Naive thymus-derived CD4-positive, alpha-beta T cell (primary cell): ENCODE measurements around the gene C1orf198. TPM values are rescaled to one million over a fixed set of nuclear protein-coding genes. Genes with fewer than 3 reads are reported as not detected.

Experiments
- ATAC-seq: fragments of 150-1000 bp; cut with Tn5 transposase; 2 replicates; pipeline ENCODE4 v1.10.0; 2021; ENCODE audit warnings: mild to moderate bottlenecking, moderate library complexity
- CTCF ChIA-PET: fragments of 350-600 bp; sonication (Branson Sonifier 250); formaldehyde crosslinking; loops from one replicate; lab custom pipeline; 2021; ENCODE audit warnings: antibody characterized with exemption; lab: Charles Lee
- POLR2A ChIA-PET: fragments of 350-600 bp; sonication (Branson Sonifier 250); formaldehyde crosslinking; loops from one replicate; lab custom pipeline; 2021; ENCODE audit warnings: antibody characterized with exemption, inconsistent platforms; lab: Charles Lee
- DNase-seq, 9 donors: peaks; one replicate each; pipeline versions ENCODE4 v3.0.0 to v3.0.0-alpha.2; 2020 to 2022; ENCODE audit warnings: mixed read lengths in 1 of 9
- H3K27ac ChIP-seq: one replicate; pipeline ENCODE4 v1.7.0; 2013; ENCODE audit warnings: mild to moderate bottlenecking, low read depth, low read length, moderate library complexity
- H3K27me3 ChIP-seq, 2 donors: one replicate each; pipeline ENCODE4 v1.7.0; 2013; ENCODE audit warnings: low read length in 2 of 2, mild to moderate bottlenecking in 2 of 2, moderate library complexity in 2 of 2; ENCODE audit not compliant: control insufficient read depth in 2 of 2, insufficient read depth in 2 of 2
- H3K36me3 ChIP-seq, 3 experiments: 1 replicate in 2 of 3; 2 replicates in 1 of 3; pipeline ENCODE4 v1.7.0; 2013; ENCODE audit warnings: low read length in 3 of 3, mild to moderate bottlenecking in 3 of 3, moderate library complexity in 1 of 3; ENCODE audit not compliant: insufficient read depth in 3 of 3, control insufficient read depth in 2 of 3
- H3K4me1 ChIP-seq, 2 donors: one replicate each; pipeline ENCODE4 v1.7.0; 2013; ENCODE audit warnings: low read length in 2 of 2, mild to moderate bottlenecking in 2 of 2, moderate library complexity in 1 of 2; ENCODE audit not compliant: control insufficient read depth in 2 of 2, insufficient read depth in 2 of 2
- H3K4me3 ChIP-seq: 2 replicates; pipeline ENCODE4 v1.7.0; 2013; ENCODE audit warnings: mild to moderate bottlenecking, low read length
- H3K9me3 ChIP-seq, 3 experiments: 1 replicate in 2 of 3; 2 replicates in 1 of 3; pipeline ENCODE4 v1.7.0; 2013; ENCODE audit warnings: low read length in 3 of 3; ENCODE audit not compliant: control insufficient read depth in 2 of 3
- H3K27ac Mint-ChIP-seq, 9 donors: one replicate each; pipeline ENCODE4 v1.8.0; 2020 to 2022; ENCODE audit warnings: mixed read lengths in 9 of 9, mild to moderate bottlenecking in 8 of 9, moderate library complexity in 5 of 9, inconsistent platforms in 2 of 9
- H3K27me3 Mint-ChIP-seq, 5 donors: one replicate each; pipeline ENCODE4 v1.8.0; 2021 to 2022; ENCODE audit warnings: mixed read lengths in 5 of 5, mild to moderate bottlenecking in 1 of 5
- H3K36me3 Mint-ChIP-seq, 5 donors: one replicate each; pipeline ENCODE4 v1.8.0; 2020 to 2022; ENCODE audit warnings: mixed read lengths in 5 of 5, mild to moderate bottlenecking in 3 of 5, inconsistent platforms in 1 of 5
- H3K4me1 Mint-ChIP-seq, 7 donors: one replicate each; pipeline ENCODE4 v1.8.0; 2020 to 2022; ENCODE audit warnings: mixed read lengths in 7 of 7, mild to moderate bottlenecking in 3 of 7, inconsistent platforms in 1 of 7
- H3K4me3 Mint-ChIP-seq, 10 donors: one replicate each; pipeline ENCODE4 v1.8.0; 2020 to 2022; ENCODE audit warnings: mild to moderate bottlenecking in 10 of 10, mixed read lengths in 10 of 10, moderate library complexity in 6 of 10, inconsistent platforms in 2 of 10
- H3K9me3 Mint-ChIP-seq, 11 donors: one replicate each; pipeline ENCODE4 v1.8.0; 2020 to 2022; ENCODE audit warnings: mixed read lengths in 11 of 11, mild to moderate bottlenecking in 4 of 11, inconsistent platforms in 1 of 11, moderate library complexity in 1 of 11
- intact Hi-C, 2 donors: fragments of 100-400 bp; cut with micrococcal nuclease; formaldehyde crosslinking; loops; one replicate each; pipeline ENCODE4 v1.15.1; 2023
- polyA plus RNA-seq, 2 donors: library from polyadenylated mRNA; unstranded; fragments of 300-500 nt; fragmentation: Illumina TruSeq; gene quantifications; one replicate each; pipeline ENCODE4 v1.2.3, GENCODE V29; 2021
- total RNA-seq, 6 experiments: library from RNA in 5 of 6; stranded (reverse) in 5 of 6; gene quantifications; 1 replicate in 5 of 6; 2 replicates in 1 of 6; pipeline ENCODE4 v1.2.3 and lab custom pipeline; 2021 to 2026

Gene C1orf198
- total and polyA plus RNA-seq, 7 experiments from 2014 or later = 2.9 to 8.1 (median 4.4) TPM

DNA sequence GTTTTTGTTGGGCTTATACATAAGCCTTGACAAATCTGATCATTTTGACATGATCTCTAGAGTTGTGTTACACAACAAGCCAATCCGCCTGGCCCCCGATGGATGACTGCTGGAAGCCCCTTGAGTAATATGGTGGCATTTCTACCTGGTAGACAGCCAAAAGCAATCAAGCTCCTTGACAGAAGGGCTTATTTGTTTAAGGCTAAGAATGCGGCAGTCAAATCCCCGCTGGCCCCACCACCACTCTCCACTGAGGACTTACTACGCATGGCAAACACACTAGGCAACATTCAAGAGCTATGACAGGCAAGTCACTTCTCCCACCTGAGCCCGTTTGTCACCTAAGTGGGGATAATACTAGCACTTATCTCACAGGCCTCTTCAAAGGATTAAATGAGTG is 33.4 kb upstream of the C1orf198 start:
- ATAC-seq = no peak

DNA sequence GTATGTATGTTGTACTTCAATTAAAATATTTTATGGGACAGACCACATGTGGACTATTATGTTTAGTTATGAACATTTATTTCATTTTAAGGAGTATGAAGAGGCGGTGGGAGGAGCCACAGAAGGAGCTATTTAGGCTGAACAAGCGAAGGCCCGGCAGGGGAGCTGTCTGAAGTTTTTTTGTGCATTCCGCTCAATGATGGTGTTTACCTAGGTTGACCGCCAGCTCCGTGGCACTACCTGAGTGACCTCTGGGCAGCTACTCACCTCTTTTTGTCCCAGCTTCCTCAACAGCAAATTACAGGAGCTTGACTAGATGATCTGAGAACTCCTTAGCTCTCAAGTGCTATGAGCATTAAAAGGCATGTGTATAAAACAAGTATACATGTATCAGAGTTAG is 32.7 kb upstream of the C1orf198 start:
- Histone ChIP-seq H3K4me3 (no peak overlapping the region), H3K9me3 (no peaks in the 10 kb centered on the region), H3K27me3 (no peaks in the 10 kb centered on the region), H3K4me1 (no peaks in the 10 kb centered on the region), H3K27ac (no peak overlapping the region), H3K36me3 (peaks cover 0 to 23% (median 13%) of the 10 kb centered on the region in 3 experiments)
- DNase-seq (no peak), ATAC-seq (no peak)
- intact Hi-C loops = no loop called here
- Mint-ChIP-seq H3K4me1 (peaks cover 0 to 5% (median 0%) of the 10 kb centered on the region in 7 donors), H3K4me3 (peak overlapping the region in 1 of 10 donors; percentile 9), H3K27me3 (no peaks in the 10 kb centered on the region), H3K27ac (peak overlapping the region in 5 of 9 donors; percentile 6 to 71 (median 29)), H3K36me3 (peaks cover 8 to 38% (median 10%) of the 10 kb centered on the region in 5 donors), H3K9me3 (no peaks in the 10 kb centered on the region)
- POLR2A ChIA-PET = no interaction called here
- CTCF ChIA-PET = interaction anchor here (0.7 kb wide), 1 partner anchor 731 kb away, joined by 3 read pairs; no protein-coding TSS in a partner anchor

More for the DNA sequence above, 33.4 kb upstream of the C1orf198 start:
- H3K4me1 Mint-ChIP-seq = peaks cover 0 to 8% (median 0%) of the 10 kb centered on the region in 7 donors
- Histone ChIP-seq H3K9me3 (no peaks in the 10 kb centered on the region), H3K27ac (no peak overlapping the region), H3K4me1 (no peaks in the 10 kb centered on the region), H3K36me3 (peaks cover 0 to 30% (median 13%) of the 10 kb centered on the region in 3 experiments), H3K27me3 (no peaks in the 10 kb centered on the region), H3K4me3 (no peak overlapping the region)
- CTCF ChIA-PET = no interaction called here
- peaks cover 8 to 44% (median 15%) of the 10 kb centered on the region in 5 donors for H3K36me3 Mint-ChIP-seq
- H3K27me3 Mint-ChIP-seq = no peaks in the 10 kb centered on the region
- H3K27ac Mint-ChIP-seq = peak overlapping the region in 1 of 9 donors; percentile 12
- no peak for DNase-seq
- no peaks in the 10 kb centered on the region for H3K9me3 Mint-ChIP-seq
- POLR2A ChIA-PET = no interaction called here
- no peak overlapping the region for H3K4me3 Mint-ChIP-seq
- intact Hi-C loops = no loop called here

GRCh38 chr1:230899841-230900251 is 31.5 kb upstream of the C1orf198 start:
- no peaks in the 10 kb centered on the region for H3K4me1 Mint-ChIP-seq
- no peaks in the 10 kb centered on the region for H3K9me3 Mint-ChIP-seq
- intact Hi-C loops = no loop called here
- no peak overlapping the region for H3K4me3 Mint-ChIP-seq
- H3K36me3 Mint-ChIP-seq = peaks cover 0 to 28% (median 4%) of the 10 kb centered on the region in 5 donors
- no peak overlapping the region for H3K4me3 ChIP-seq
- H3K27ac ChIP-seq = no peak overlapping the region
- no peak for DNase-seq
- H3K27me3 Mint-ChIP-seq = no peaks in the 10 kb centered on the region
- ChIA-PET POLR2A (interaction anchor here (0.6 kb wide), 1 partner anchor 257 kb away, joined by 4 read pairs; no protein-coding TSS in a partner anchor), CTCF (no interaction called here)
- H3K27me3 ChIP-seq = no peaks in the 10 kb centered on the region
- no peak for ATAC-seq
- no peaks in the 10 kb centered on the region for H3K9me3 ChIP-seq
- H3K27ac Mint-ChIP-seq = peak overlapping the region in 2 of 9 donors; percentile 13 to 39
- H3K36me3 ChIP-seq = peaks cover 0 to 11% (median 2%) of the 10 kb centered on the region in 3 experiments
- no peaks in the 10 kb centered on the region for H3K4me1 ChIP-seq

DNA sequence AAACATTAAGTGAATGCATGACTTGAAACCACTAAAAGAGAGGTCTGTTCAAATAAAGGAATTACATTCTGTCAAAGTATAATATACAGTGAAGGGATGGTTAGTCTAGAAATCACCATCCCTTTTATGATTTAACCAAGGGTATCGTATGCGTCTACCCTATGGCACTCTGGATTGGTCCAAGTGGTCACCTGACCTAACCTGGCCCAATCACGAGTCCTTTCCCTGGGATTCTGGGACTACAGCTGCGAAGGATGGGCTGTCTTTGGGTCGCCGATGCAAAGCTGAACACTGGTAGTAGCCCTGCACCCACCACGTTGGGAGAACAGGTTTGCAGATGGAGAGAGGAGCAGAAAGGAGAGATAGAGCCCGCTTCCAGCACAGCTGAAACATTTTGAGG is 30.4 kb upstream of the C1orf198 start:
- no peaks in the 10 kb centered on the region for H3K4me1 Mint-ChIP-seq
- H3K27me3 ChIP-seq = no peaks in the 10 kb centered on the region
- DNase-seq (no peak), ATAC-seq (no peak)
- no peak overlapping the region for H3K27ac ChIP-seq
- H3K4me3 Mint-ChIP-seq = no peak overlapping the region
- H3K4me1 ChIP-seq = no peaks in the 10 kb centered on the region
- H3K4me3 ChIP-seq = no peak overlapping the region
- peaks cover 0 to 21% (median 3%) of the 10 kb centered on the region in 5 donors for H3K36me3 Mint-ChIP-seq
- intact Hi-C loops = no loop called here
- H3K27me3 Mint-ChIP-seq = no peaks in the 10 kb centered on the region
- H3K9me3 ChIP-seq = no peaks in the 10 kb centered on the region
- H3K9me3 Mint-ChIP-seq = no peaks in the 10 kb centered on the region
- H3K36me3 ChIP-seq = peaks cover 0 to 6% (median 0%) of the 10 kb centered on the region in 3 experiments
- POLR2A ChIA-PET = no interaction called here
- H3K27ac Mint-ChIP-seq = peak overlapping the region in 3 of 9 donors; percentile 55 to 68 (median 56)
- CTCF ChIA-PET = no interaction called here

- ChIA-PET CTCF (no interaction called here), POLR2A (no interaction called here)
- ATAC-seq (no peak), DNase-seq (no peak)
- Histone ChIP-seq H3K27me3 (no peaks in the 10 kb centered on the region), H3K27ac (no peak overlapping the region), H3K4me1 (no peaks in the 10 kb centered on the region), H3K9me3 (no peaks in the 10 kb centered on the region), H3K4me3 (no peak overlapping the region), H3K36me3 (peaks cover 0 to under 1% (median 0%) of the 10 kb centered on the region in 3 experiments)
- Mint-ChIP-seq H3K36me3 (peaks cover 0 to 15% (median under 1%) of the 10 kb centered on the region in 5 donors), H3K4me1 (no peaks in the 10 kb centered on the region), H3K9me3 (no peaks in the 10 kb centered on the region), H3K27ac (peak overlapping the region in 2 of 9 donors; percentile 55 to 68), H3K4me3 (no peak overlapping the region), H3K27me3 (peaks cover 0 to 2% (median 0%) of the 10 kb centered on the region in 5 donors)
- intact Hi-C loops = no loop called here
These were observed 29.8 kb upstream of the C1orf198 start for GRCh38 chr1:230898144-230898543.

GRCh38 chr1:230896779-230897178 is 28.5 kb upstream of the C1orf198 start:
- intact Hi-C loops = no loop called here
- H3K27ac Mint-ChIP-seq = no peak overlapping the region
- no peaks in the 10 kb centered on the region for H3K9me3 Mint-ChIP-seq
- no peak for ATAC-seq
- peaks cover 0 to 8% (median 0%) of the 10 kb centered on the region in 5 donors for H3K36me3 Mint-ChIP-seq
- Histone ChIP-seq H3K36me3 (no peaks in the 10 kb centered on the region), H3K27me3 (no peaks in the 10 kb centered on the region), H3K4me1 (no peaks in the 10 kb centered on the region), H3K27ac (no peak overlapping the region), H3K4me3 (no peak overlapping the region), H3K9me3 (no peaks in the 10 kb centered on the region)
- ChIA-PET CTCF (no interaction called here), POLR2A (no interaction called here)
- DNase-seq = no peak
- no peaks in the 10 kb centered on the region for H3K4me1 Mint-ChIP-seq
- no peak overlapping the region for H3K4me3 Mint-ChIP-seq
- H3K27me3 Mint-ChIP-seq = peaks cover 0 to 7% (median 0%) of the 10 kb centered on the region in 5 donors

DNA sequence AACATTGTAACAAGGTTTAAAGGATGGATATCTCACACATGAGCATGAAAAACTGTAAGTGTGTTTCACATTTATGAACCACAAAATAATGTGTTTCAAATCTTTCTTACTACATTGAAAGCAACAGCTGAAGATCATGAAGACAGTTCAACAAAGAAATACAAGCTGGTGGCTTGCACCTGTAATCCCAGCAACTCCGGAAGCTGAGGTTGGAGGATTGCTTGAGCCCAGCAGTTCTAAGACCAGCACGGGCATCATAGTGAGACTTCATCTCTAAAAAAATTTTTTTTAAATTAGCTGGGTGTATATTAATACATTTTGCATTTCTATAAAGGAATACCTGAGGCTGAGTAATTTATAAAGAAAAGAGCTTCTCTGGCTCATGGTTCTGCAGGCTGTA is 27.1 kb upstream of the C1orf198 start:
- H3K4me3 Mint-ChIP-seq = no peak overlapping the region
- Histone ChIP-seq H3K27ac (no peak overlapping the region), H3K9me3 (no peaks in the 10 kb centered on the region), H3K4me1 (no peaks in the 10 kb centered on the region), H3K4me3 (no peak overlapping the region), H3K36me3 (no peaks in the 10 kb centered on the region), H3K27me3 (no peaks in the 10 kb centered on the region)
- no peaks in the 10 kb centered on the region for H3K36me3 Mint-ChIP-seq
- no peak for ATAC-seq
- no peak overlapping the region for H3K27ac Mint-ChIP-seq
- no peak for DNase-seq
- H3K27me3 Mint-ChIP-seq = peaks cover 0 to 8% (median 0%) of the 10 kb centered on the region in 5 donors
- ChIA-PET CTCF (no interaction called here), POLR2A (no interaction called here)
- intact Hi-C loops = no loop called here
- H3K4me1 Mint-ChIP-seq = no peaks in the 10 kb centered on the region
- no peaks in the 10 kb centered on the region for H3K9me3 Mint-ChIP-seq
